Measurements from ENCODE around the gene CMTM6.
"Not testable (repeated sequence)": the region's sequence is repeated elsewhere in the genome, so short reads cannot be mapped to it uniquely, and the experiment has no call there.

The CMTM6 gene

DNA sequence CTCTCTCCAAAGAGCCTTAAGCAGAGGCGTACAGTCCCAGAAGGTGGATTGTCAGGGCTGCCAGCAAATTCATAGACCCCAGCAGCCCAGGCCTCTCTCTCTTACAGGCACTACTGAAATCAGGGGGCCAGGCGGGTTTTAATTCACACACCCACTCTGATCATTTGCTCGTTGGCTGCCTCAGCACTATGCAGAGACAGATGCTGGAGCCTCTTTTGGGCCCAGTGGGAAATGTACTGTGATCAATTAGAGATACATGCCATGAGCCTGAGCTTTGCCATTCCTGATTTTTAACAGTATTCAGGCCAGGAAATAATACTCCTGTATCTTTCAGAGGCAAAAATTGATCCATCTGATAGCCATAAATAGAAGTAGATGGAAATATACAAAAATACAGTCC lies 53.0 kb downstream of the CMTM6 start:
- no peak overlapping the region for H3K4me3 ChIP-seq (ENCODE audit: low read depth, low read length)
- TF ChIP-seq, protein P1, sequence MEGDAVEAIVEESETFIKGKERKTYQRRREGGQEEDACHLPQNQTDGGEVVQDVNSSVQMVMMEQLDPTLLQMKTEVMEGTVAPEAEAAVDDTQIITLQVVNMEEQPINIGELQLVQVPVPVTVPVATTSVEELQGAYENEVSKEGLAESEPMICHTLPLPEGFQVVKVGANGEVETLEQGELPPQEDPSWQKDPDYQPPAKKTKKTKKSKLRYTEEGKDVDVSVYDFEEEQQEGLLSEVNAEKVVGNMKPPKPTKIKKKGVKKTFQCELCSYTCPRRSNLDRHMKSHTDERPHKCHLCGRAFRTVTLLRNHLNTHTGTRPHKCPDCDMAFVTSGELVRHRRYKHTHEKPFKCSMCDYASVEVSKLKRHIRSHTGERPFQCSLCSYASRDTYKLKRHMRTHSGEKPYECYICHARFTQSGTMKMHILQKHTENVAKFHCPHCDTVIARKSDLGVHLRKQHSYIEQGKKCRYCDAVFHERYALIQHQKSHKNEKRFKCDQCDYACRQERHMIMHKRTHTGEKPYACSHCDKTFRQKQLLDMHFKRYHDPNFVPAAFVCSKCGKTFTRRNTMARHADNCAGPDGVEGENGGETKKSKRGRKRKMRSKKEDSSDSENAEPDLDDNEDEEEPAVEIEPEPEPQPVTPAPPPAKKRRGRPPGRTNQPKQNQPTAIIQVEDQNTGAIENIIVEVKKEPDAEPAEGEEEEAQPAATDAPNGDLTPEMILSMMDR (IDR thresholded peaks at IDR 0.05; ENCODE audit: low read depth, low read length, missing control alignments), result no peak
- DNase-seq (ENCODE audit: low read depth), result no peak
- in situ Hi-C loops (cut with HindIII; ENCODE audit: low sequenced_read_pairs), result no loop called here

GRCh38 chr3:32448686-32449474 lies 53.8 kb downstream of the CMTM6 start:
- in situ Hi-C loops (cut with HindIII; ENCODE audit: low sequenced_read_pairs), result no loop called here
- TF ChIP-seq, protein P1 (IDR thresholded peaks at IDR 0.05; ENCODE audit: low read depth, low read length, missing control alignments), result no peak
- H3K4me3 ChIP-seq (ENCODE audit: low read depth, low read length), result no peak overlapping the region
- DNase-seq (ENCODE audit: low read depth), result no peak

- no peak for DNase-seq (ENCODE audit: low read depth)
- no peak overlapping the region for H3K4me3 ChIP-seq (ENCODE audit: low read depth, low read length)
- in situ Hi-C loops (cut with HindIII; ENCODE audit: low sequenced_read_pairs), result no loop called here
- TF ChIP-seq, protein P1 (IDR thresholded peaks at IDR 0.05; ENCODE audit: low read depth, low read length, missing control alignments), result no peak
Observed at GRCh38 chr3:32447865-32448400, 54.7 kb downstream of the CMTM6 start.

DNA sequence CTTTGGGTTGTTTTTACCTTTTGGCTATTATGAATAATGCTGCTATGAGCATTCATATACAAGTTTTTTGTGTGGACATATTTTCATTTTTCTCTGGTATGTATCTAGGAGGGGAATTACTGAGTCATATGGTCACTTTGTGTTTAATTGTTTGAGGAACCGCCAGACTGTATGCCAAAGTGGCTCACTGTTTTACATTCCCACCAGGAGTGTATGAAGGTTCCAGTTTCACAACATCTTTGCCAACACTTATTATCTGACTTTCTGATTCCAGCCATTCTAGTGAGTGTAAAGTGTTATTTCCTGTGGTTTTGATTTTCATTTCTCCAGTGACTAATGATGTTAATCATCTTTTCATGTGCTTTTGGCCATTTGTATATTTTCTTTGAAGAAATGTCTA lies 59.2 kb downstream of the CMTM6 start:
- in situ Hi-C loops (cut with HindIII; ENCODE audit: low sequenced_read_pairs), result no loop called here
- peak; percentile 85 for DNase-seq (ENCODE audit: low read depth)
- H3K4me3 ChIP-seq (ENCODE audit: low read depth, low read length), result no peak overlapping the region
- TF ChIP-seq, protein P1 (IDR thresholded peaks at IDR 0.05; ENCODE audit: low read depth, low read length, missing control alignments), result no peak

- no peak for DNase-seq (ENCODE audit: low read depth)
- in situ Hi-C loops (cut with HindIII; ENCODE audit: low sequenced_read_pairs), result no loop called here
- TF ChIP-seq, protein P1 (IDR thresholded peaks at IDR 0.05; ENCODE audit: low read depth, low read length, missing control alignments), result no peak
- H3K4me3 ChIP-seq (ENCODE audit: low read depth, low read length), result no peak overlapping the region
Observed at GRCh38 chr3:32442766-32443165, 59.9 kb downstream of the CMTM6 start.

- TF ChIP-seq, protein P1 (IDR thresholded peaks at IDR 0.05; ENCODE audit: low read depth, low read length, missing control alignments), result no peak
- in situ Hi-C loops (cut with HindIII; ENCODE audit: low sequenced_read_pairs), result no loop called here
- H3K4me3 ChIP-seq (ENCODE audit: low read depth, low read length), result no peak overlapping the region
- no peak for DNase-seq (ENCODE audit: low read depth)
Observed at GRCh38 chr3:32440611-32441350, 61.9 kb downstream of the CMTM6 start.

DNA sequence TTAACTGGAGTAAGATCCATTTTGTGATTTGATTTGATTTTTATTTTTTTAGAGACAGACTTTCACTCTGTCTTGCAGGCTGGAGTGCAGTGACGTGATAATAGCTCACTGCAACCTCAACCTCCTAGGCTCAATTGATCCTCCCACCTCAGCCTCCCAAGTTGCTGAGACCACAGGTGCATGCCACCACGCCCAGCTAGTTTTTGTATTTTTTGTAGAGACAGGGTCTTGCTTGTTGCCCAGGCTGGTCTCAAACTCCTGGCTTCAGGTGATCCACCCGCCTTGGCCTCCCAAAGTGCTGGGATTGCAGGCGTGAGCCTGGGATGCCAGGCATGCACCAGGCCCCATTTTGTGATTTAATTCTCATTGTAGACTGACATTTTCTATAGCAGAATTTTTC lies 63.2 kb downstream of the CMTM6 start:
- DNase-seq (ENCODE audit: low read depth); H3K4me3 ChIP-seq (ENCODE audit: low read depth, low read length); in situ Hi-C loops (cut with HindIII; ENCODE audit: low sequenced_read_pairs): not testable (repeated sequence)

Data from astrocyte of the cerebellum (primary cell).